GM23338 (cell line): Measurements from ENCODE around the gene TAF3. TPM values are rescaled to one million over a fixed set of nuclear protein-coding genes. Genes with fewer than 3 reads are reported as not detected.

Experiments used
- ATAC-seq: fragments of 200-7000 bp; cut with Tn5 transposase; 3 replicates; pipeline ENCODE4 v1.9.1; 2020
- DNase-seq: peaks from one replicate; pipeline ENCODE4 v3.0.0-alpha.2; 2015; ENCODE audit warnings: low spot score
- H2AFZ ChIP-seq: fragments of 200-600 bp; sonication (generic); 2 replicates; pipeline ENCODE4 v1.8.0; 2016; ENCODE audit warnings: antibody characterized with exemption, mild to moderate bottlenecking, moderate library complexity
- H3F3A ChIP-seq: fragments of 200-600 bp; sonication (generic); replicated peaks from 2 replicates; pipeline ENCODE4 v1.8.0; 2017; ENCODE audit warnings: antibody characterized with exemption, mixed run types, low read depth
- H3K27ac ChIP-seq: fragments of 200-600 bp; sonication (generic); 2 replicates; pipeline ENCODE4 v1.6.1; 2016; ENCODE audit warnings: low read depth
- H3K27me3 ChIP-seq: fragments of 200-600 bp; sonication (generic); 2 replicates; pipeline ENCODE4 v1.8.0; 2016; ENCODE audit warnings: mild to moderate bottlenecking, mixed run types, moderate library complexity; ENCODE audit not compliant: insufficient read depth
- H3K36me3 ChIP-seq: fragments of 200-600 bp; sonication (generic); 2 replicates; pipeline ENCODE4 v1.8.0; 2016; ENCODE audit warnings: mild to moderate bottlenecking; ENCODE audit not compliant: insufficient read depth
- H3K4me1 ChIP-seq: fragments of 200-600 bp; sonication (generic); 2 replicates; pipeline ENCODE4 v1.8.0; 2016; ENCODE audit warnings: mild to moderate bottlenecking, moderate library complexity; ENCODE audit not compliant: insufficient read depth
- H3K4me2 ChIP-seq: fragments of 200-600 bp; sonication (generic); 2 replicates; pipeline ENCODE4 v1.7.1; 2017; ENCODE audit warnings: mixed run types
- H3K4me3 ChIP-seq: fragments of 200-600 bp; sonication (generic); 2 replicates; pipeline ENCODE4 v1.6.1; 2016; ENCODE audit warnings: mixed run types
- H3K79me2 ChIP-seq: fragments of 200-600 bp; sonication (generic); replicated peaks from 2 replicates; pipeline ENCODE4 v1.8.0; 2017; ENCODE audit warnings: mild to moderate bottlenecking; ENCODE audit not compliant: insufficient read depth
- H3K9me2 ChIP-seq: fragments of 200-600 bp; sonication (generic); 2 replicates; pipeline ENCODE4 v1.8.0; 2017; ENCODE audit not compliant: insufficient read depth
- H4K20me1 ChIP-seq: fragments of 200-600 bp; sonication (generic); replicated peaks from 2 replicates; pipeline ENCODE4 v1.8.0; 2017; ENCODE audit warnings: mild to moderate bottlenecking; ENCODE audit not compliant: insufficient read depth
- H3K27ac Mint-ChIP-seq: 2 replicates; pipeline ENCODE4 v1.8.0; 2020; ENCODE audit warnings: inconsistent platforms, mild to moderate bottlenecking, moderate library complexity, mixed read lengths
- H3K27me3 Mint-ChIP-seq: 3 replicates; pipeline ENCODE4 v1.8.0; 2022; ENCODE audit warnings: low read depth, mild to moderate bottlenecking, moderate library complexity, mixed read lengths, inconsistent platforms; ENCODE audit not compliant: insufficient read depth, poor library complexity
- H3K36me3 Mint-ChIP-seq: 3 replicates; pipeline ENCODE4 v1.8.0; 2021; ENCODE audit warnings: low read depth, mild to moderate bottlenecking, inconsistent platforms, moderate library complexity, mixed read lengths
- H3K4me1 Mint-ChIP-seq: 3 replicates; pipeline ENCODE4 v1.8.0; 2020; ENCODE audit warnings: mild to moderate bottlenecking, inconsistent platforms, mixed read lengths
- H3K4me3 Mint-ChIP-seq: 3 replicates; pipeline ENCODE4 v1.8.0; 2021; ENCODE audit warnings: moderate library complexity, mild to moderate bottlenecking, inconsistent platforms, mixed read lengths
- H3K9me3 Mint-ChIP-seq: 3 replicates; pipeline ENCODE4 v1.8.0; 2020; ENCODE audit warnings: moderate library complexity, mild to moderate bottlenecking, inconsistent platforms, mixed read lengths
- CREB1 ChIP-seq: fragments of 250-450 bp; sonication (Bioruptor Pico); IDR thresholded peaks from 2 replicates; pipeline ENCODE4 v1.5.0; 2020; ENCODE audit warnings: low read depth, mild to moderate bottlenecking, moderate library complexity
- EZH2 ChIP-seq: fragments of 200-600 bp; sonication (generic); IDR thresholded peaks from one replicate; pipeline ENCODE4 v1.8.0; 2017; ENCODE audit warnings: antibody characterized with exemption, mild to moderate bottlenecking, low read depth; ENCODE audit not compliant: unreplicated experiment
- EZH2phosphoT487 ChIP-seq: fragments of 200-600 bp; sonication (generic); IDR thresholded peaks from one replicate; pipeline ENCODE4 v1.8.1; 2018; ENCODE audit warnings: antibody characterized with exemption; ENCODE audit not compliant: unreplicated experiment
- JUNB ChIP-seq: IDR thresholded peaks from one replicate; pipeline ENCODE4 v1.6.1; 2016; ENCODE audit warnings: antibody characterized with exemption; ENCODE audit not compliant: unreplicated experiment
- NANOG ChIP-seq: IDR thresholded peaks from 2 replicates; pipeline ENCODE4 v1.6.1; 2016; ENCODE audit warnings: antibody characterized with exemption, borderline replicate concordance
- POLR2AphosphoS5 ChIP-seq: IDR thresholded peaks from 2 replicates; pipeline ENCODE4 v1.6.1; 2016; ENCODE audit warnings: antibody characterized with exemption, low read depth
- ZNF114 ChIP-seq: fragments of 250-450 bp; sonication (Bioruptor Pico); IDR thresholded peaks from 2 replicates; pipeline ENCODE4 v1.5.0; 2020; ENCODE audit warnings: mild to moderate bottlenecking, moderate library complexity
- ZNF331 ChIP-seq: fragments of 250-450 bp; sonication (Bioruptor Pico); IDR thresholded peaks from 2 replicates; pipeline ENCODE4 v1.5.0; 2020; ENCODE audit warnings: low read depth, mild to moderate bottlenecking, moderate library complexity
- polyA plus RNA-seq: library from polyadenylated mRNA; unstranded; fragments of >200 nt; fragmentation: Nextera tagmentation; extraction: Ambion mirVana; gene quantifications from 2 replicates; pipeline ENCODE4 v1.2.1, GENCODE V29; 2016
- total RNA-seq: library from RNA; depleted of rRNA; stranded (reverse); fragments of >200 nt; shearing (Covaris generic); gene quantifications from 2 replicates; pipeline ENCODE4 v1.2.3, GENCODE V29; 2014
- TF ChIP-seq, protein P1 (sequence below), 2 experiments: fragments of 200-600 bp in 1 of 2; sonication (generic) in 1 of 2; conservative IDR thresholded peaks; 2 replicates each; pipeline versions ENCODE4 v1.5.1 to v1.6.1; 2016 to 2017; ENCODE audit warnings: antibody characterized with exemption in 2 of 2, low read depth in 2 of 2, mild to moderate bottlenecking in 2 of 2, moderate library complexity in 1 of 2
- TF ChIP-seq, protein P2 (sequence below): IDR thresholded peaks from one replicate; pipeline ENCODE4 v1.6.1; 2018; ENCODE audit warnings: antibody characterized with exemption; ENCODE audit not compliant: unreplicated experiment
- TF ChIP-seq, protein P3 (sequence below): IDR thresholded peaks from 2 replicates; pipeline ENCODE4 v1.6.1; 2016; ENCODE audit warnings: antibody characterized with exemption

The TAF3 gene
- total and polyA plus RNA-seq, 2 experiments from 2014 or later, result 6.4 to 15.2 TPM

DNA sequence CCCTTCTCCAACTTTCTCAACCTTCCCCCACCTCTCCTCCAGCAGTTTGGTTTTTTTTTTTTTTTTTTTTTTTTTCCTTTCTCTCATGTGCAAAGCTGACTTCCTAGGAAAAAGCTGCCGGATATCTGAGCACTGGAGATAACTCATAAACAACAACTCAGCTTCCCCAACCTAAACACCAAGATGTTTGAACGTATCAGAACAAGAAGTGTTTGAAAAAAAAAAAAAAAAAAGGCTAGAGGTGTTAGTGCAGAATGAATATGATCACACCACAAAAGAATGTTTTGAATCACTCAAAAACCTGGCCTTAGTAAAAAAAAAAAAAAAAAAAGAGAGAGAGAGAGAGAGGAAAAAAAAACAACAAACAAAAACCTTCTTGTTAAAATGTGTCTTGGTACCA is 247.3 kb downstream of the TAF3 start:
- Mint-ChIP-seq H3K4me1 (peaks cover 52% of the 10 kb centered on the region), H3K4me3 (peak overlapping the region; percentile 38; the same call in 1 of the 3 replicates)
- no peak for DNase-seq

More for the DNA sequence above, 247.3 kb downstream of the TAF3 start:
- Histone ChIP-seq H3K36me3 (no peaks in the 10 kb centered on the region), H4K20me1 (no peaks in the 10 kb centered on the region), H2AFZ (no peak overlapping the region), H3K9me2 (no peaks in the 10 kb centered on the region), H3K4me3 (no peak overlapping the region), H3K79me2 (no peaks in the 10 kb centered on the region), H3K4me1 (peaks cover 41% of the 10 kb centered on the region), H3K27me3 (peaks cover 65% of the 10 kb centered on the region), H3K27ac (no peak overlapping the region), H3F3A (peaks cover 7% of the 10 kb centered on the region), H3K4me2 (peak overlapping the region; percentile 75)
- TF ChIP-seq NANOG (no peak), ZNF331 (no peak), EZH2 (no peak), ZNF114 (CRISPR knock-in tag) (no peak), CREB1 (CRISPR knock-in tag) (no peak), JUNB (no peak), POLR2AphosphoS5 (no peak), EZH2phosphoT487 (no peak)
- TF ChIP-seq, protein P1, sequence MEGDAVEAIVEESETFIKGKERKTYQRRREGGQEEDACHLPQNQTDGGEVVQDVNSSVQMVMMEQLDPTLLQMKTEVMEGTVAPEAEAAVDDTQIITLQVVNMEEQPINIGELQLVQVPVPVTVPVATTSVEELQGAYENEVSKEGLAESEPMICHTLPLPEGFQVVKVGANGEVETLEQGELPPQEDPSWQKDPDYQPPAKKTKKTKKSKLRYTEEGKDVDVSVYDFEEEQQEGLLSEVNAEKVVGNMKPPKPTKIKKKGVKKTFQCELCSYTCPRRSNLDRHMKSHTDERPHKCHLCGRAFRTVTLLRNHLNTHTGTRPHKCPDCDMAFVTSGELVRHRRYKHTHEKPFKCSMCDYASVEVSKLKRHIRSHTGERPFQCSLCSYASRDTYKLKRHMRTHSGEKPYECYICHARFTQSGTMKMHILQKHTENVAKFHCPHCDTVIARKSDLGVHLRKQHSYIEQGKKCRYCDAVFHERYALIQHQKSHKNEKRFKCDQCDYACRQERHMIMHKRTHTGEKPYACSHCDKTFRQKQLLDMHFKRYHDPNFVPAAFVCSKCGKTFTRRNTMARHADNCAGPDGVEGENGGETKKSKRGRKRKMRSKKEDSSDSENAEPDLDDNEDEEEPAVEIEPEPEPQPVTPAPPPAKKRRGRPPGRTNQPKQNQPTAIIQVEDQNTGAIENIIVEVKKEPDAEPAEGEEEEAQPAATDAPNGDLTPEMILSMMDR (conservative IDR thresholded peaks at IDR 0.05; ENCODE audit: low read depth in 2 of 2), result no peak
- TF ChIP-seq, protein P2, sequence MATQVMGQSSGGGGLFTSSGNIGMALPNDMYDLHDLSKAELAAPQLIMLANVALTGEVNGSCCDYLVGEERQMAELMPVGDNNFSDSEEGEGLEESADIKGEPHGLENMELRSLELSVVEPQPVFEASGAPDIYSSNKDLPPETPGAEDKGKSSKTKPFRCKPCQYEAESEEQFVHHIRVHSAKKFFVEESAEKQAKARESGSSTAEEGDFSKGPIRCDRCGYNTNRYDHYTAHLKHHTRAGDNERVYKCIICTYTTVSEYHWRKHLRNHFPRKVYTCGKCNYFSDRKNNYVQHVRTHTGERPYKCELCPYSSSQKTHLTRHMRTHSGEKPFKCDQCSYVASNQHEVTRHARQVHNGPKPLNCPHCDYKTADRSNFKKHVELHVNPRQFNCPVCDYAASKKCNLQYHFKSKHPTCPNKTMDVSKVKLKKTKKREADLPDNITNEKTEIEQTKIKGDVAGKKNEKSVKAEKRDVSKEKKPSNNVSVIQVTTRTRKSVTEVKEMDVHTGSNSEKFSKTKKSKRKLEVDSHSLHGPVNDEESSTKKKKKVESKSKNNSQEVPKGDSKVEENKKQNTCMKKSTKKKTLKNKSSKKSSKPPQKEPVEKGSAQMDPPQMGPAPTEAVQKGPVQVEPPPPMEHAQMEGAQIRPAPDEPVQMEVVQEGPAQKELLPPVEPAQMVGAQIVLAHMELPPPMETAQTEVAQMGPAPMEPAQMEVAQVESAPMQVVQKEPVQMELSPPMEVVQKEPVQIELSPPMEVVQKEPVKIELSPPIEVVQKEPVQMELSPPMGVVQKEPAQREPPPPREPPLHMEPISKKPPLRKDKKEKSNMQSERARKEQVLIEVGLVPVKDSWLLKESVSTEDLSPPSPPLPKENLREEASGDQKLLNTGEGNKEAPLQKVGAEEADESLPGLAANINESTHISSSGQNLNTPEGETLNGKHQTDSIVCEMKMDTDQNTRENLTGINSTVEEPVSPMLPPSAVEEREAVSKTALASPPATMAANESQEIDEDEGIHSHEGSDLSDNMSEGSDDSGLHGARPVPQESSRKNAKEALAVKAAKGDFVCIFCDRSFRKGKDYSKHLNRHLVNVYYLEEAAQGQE, result no peak
- TF ChIP-seq, protein P3, sequence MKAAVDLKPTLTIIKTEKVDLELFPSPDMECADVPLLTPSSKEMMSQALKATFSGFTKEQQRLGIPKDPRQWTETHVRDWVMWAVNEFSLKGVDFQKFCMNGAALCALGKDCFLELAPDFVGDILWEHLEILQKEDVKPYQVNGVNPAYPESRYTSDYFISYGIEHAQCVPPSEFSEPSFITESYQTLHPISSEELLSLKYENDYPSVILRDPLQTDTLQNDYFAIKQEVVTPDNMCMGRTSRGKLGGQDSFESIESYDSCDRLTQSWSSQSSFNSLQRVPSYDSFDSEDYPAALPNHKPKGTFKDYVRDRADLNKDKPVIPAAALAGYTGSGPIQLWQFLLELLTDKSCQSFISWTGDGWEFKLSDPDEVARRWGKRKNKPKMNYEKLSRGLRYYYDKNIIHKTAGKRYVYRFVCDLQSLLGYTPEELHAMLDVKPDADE, result no peak
- Mint-ChIP-seq H3K36me3 (no peaks in the 10 kb centered on the region), H3K9me3 (no peaks in the 10 kb centered on the region), H3K27me3 (peaks cover 58% of the 10 kb centered on the region), H3K27ac (no peak overlapping the region)
- no peak for ATAC-seq
